BE2C (cell line): ENCODE measurements around the gene AHNAK.

ENCODE experiments used
- DNase-seq: peaks from one replicate; pipeline ENCODE4 v3.0.0-alpha.2; 2020
- H3K27me3 ChIP-seq: fragments of 250-450 bp; sonication (Bioruptor Pico); 2 replicates; pipeline ENCODE4 v1.5.1; 2020; ENCODE audit warnings: mild to moderate bottlenecking
- H3K36me3 ChIP-seq: fragments of 250-450 bp; sonication (Bioruptor Pico); 2 replicates; pipeline ENCODE4 v1.5.1; 2020; ENCODE audit warnings: mild to moderate bottlenecking
- H3K4me1 ChIP-seq: fragments of 250-450 bp; sonication (Bioruptor Pico); 2 replicates; pipeline ENCODE4 v1.5.1; 2020
- H3K4me3 ChIP-seq: 2 replicates; pipeline ENCODE4 v1.5.1; 2011; ENCODE audit warnings: low read depth, low read length
- H3K9me3 ChIP-seq: fragments of 250-450 bp; sonication (Bioruptor Pico); 2 replicates; pipeline ENCODE4 v1.5.1; 2020
- TF ChIP-seq, protein P1 (sequence below): IDR thresholded peaks from 2 replicates; pipeline ENCODE4 v1.5.1; 2012; ENCODE audit warnings: mild to moderate bottlenecking, low read depth, low read length

The AHNAK gene

DNA sequence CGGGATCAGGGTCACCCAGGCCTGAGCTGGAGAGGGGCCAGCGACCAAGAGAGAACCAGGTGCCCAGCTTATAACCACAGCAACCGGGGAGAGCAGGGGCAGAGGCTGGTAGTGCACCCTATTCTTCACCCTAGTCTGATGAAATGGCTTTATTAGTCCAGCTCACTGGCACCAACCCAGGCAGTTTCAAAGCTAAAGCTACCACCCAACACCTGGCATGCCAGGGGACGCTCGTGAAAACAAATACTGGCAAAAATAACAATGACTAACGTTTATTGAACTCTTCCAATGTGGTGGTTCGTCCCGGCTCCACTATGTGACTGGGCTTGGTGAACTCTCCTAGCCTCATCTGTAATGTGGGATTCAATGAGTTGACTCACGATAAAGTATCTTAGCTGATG, 97.2 kb downstream of the AHNAK start:
- DNase-seq: no peak
- H3K4me3 ChIP-seq: no peak overlapping the region

DNA sequence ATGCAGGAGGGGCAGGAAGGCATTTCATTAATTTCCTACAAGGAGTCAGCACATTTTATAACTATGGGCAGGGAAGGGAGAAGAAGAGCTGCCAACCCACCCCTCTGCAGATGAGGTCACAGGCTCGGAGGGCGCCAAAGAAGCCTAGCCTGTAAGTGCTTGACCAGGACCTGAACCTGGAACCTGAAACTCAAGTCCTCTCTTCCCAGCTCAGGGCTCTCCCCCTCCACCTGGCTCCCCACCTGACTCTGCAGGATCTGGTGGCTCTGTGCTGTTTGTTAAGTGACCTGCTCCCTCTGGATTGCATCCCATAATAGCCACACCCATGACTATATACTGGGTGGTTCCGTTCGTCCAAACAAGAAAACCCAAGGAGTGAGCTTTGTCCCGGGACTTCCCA, 100.5 kb downstream of the AHNAK start:
- H3K4me3 ChIP-seq: no peak overlapping the region
- no peaks in the 10 kb centered on the region for H3K4me1 ChIP-seq
- TF ChIP-seq, protein P1, sequence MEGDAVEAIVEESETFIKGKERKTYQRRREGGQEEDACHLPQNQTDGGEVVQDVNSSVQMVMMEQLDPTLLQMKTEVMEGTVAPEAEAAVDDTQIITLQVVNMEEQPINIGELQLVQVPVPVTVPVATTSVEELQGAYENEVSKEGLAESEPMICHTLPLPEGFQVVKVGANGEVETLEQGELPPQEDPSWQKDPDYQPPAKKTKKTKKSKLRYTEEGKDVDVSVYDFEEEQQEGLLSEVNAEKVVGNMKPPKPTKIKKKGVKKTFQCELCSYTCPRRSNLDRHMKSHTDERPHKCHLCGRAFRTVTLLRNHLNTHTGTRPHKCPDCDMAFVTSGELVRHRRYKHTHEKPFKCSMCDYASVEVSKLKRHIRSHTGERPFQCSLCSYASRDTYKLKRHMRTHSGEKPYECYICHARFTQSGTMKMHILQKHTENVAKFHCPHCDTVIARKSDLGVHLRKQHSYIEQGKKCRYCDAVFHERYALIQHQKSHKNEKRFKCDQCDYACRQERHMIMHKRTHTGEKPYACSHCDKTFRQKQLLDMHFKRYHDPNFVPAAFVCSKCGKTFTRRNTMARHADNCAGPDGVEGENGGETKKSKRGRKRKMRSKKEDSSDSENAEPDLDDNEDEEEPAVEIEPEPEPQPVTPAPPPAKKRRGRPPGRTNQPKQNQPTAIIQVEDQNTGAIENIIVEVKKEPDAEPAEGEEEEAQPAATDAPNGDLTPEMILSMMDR: no peak
- no peaks in the 10 kb centered on the region for H3K36me3 ChIP-seq
- no peaks in the 10 kb centered on the region for H3K9me3 ChIP-seq
- DNase-seq: no peak
- no peaks in the 10 kb centered on the region for H3K27me3 ChIP-seq

More for the DNA sequence above, 97.2 kb downstream of the AHNAK start:
- no peaks in the 10 kb centered on the region for H3K27me3 ChIP-seq
- H3K4me1 ChIP-seq: no peaks in the 10 kb centered on the region
- no peaks in the 10 kb centered on the region for H3K36me3 ChIP-seq
- no peaks in the 10 kb centered on the region for H3K9me3 ChIP-seq
- TF ChIP-seq, protein P1: no peak

DNA sequence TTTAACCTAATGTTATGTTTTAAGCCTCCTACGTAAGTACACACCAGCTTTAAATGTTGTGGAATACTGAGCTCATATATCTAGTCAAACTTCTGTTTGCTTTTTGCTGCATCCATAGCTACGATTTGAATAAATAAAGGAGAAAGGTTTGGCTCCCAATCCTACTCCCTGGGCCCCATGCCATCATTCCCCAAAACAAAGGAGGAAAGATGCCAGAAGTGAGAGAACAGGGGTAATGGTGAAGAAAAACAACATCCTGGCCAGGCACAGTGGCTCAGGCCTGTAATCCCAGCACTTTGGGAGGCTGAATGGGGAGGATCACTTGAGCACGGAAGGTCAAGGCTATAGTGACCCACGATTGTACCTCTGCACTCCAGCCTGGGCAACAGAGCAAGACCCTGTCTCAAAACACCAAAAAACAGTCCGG, 101.3 kb downstream of the AHNAK start:
- Histone ChIP-seq H3K27me3 (no peaks in the 10 kb centered on the region), H3K4me1 (no peaks in the 10 kb centered on the region), H3K4me3 (no peak overlapping the region), H3K9me3 (no peaks in the 10 kb centered on the region), H3K36me3 (no peaks in the 10 kb centered on the region)
- TF ChIP-seq, protein P1: no peak
- no peak for DNase-seq

DNA sequence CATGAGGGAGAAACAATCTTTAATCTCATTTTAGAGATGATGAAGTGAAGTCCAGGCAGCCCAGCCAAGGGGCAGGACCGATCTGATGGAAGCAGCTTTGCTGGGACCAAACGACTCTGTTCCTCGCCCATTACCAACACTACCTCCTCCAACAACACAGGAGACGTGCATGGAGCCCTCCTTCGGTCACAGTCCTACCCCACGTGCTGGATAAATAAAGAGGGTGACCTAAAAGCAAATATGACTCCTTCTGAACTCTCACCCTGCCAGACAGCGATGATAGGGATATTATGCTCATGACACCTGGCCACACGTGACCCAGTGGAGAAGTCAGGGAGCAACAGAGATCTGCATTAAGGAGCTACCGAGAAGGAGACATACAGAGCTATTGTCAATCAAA, 101.8 kb downstream of the AHNAK start:
- H3K36me3 ChIP-seq: no peaks in the 10 kb centered on the region
- DNase-seq: no peak
- TF ChIP-seq, protein P1: no peak
- peak overlapping the region; percentile 52 for H3K4me3 ChIP-seq
- no peaks in the 10 kb centered on the region for H3K27me3 ChIP-seq
- H3K9me3 ChIP-seq: no peaks in the 10 kb centered on the region
- H3K4me1 ChIP-seq: no peaks in the 10 kb centered on the region

DNA sequence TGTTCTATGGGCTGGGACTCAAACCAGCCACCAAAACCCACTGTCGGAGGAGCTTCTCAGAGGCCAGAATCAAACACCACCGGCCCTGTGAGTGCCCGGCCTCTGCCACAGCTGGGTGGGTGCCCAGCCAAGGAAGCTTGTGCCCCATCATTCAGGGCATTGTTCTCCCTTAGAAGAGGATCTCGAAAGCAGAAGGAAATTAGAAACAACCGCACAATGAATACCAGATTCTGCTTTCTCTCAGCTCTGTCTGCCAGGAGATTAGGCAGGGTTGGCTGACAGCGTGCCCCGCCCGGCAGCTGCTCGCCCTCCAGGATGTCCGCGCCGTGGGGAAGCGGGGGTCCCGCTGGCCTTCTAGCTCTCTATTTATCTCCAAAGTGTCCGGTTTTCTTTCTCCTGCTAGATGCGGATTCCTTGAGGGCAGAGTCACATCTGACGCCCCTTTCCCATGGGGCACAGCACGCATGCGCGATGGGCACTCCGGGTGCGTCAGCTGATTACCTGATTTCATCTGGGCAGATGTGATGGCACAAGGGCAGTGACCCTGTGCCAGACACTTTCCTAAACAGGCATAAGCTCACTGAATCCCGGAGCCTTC, 102.3 kb downstream of the AHNAK start:
- H3K27me3 ChIP-seq: no peaks in the 10 kb centered on the region
- TF ChIP-seq, protein P1: no peak
- H3K4me3 ChIP-seq: peak overlapping the region; percentile 52
- H3K36me3 ChIP-seq: no peaks in the 10 kb centered on the region
- no peaks in the 10 kb centered on the region for H3K4me1 ChIP-seq
- peak; percentile 62 for DNase-seq
- no peaks in the 10 kb centered on the region for H3K9me3 ChIP-seq

DNA sequence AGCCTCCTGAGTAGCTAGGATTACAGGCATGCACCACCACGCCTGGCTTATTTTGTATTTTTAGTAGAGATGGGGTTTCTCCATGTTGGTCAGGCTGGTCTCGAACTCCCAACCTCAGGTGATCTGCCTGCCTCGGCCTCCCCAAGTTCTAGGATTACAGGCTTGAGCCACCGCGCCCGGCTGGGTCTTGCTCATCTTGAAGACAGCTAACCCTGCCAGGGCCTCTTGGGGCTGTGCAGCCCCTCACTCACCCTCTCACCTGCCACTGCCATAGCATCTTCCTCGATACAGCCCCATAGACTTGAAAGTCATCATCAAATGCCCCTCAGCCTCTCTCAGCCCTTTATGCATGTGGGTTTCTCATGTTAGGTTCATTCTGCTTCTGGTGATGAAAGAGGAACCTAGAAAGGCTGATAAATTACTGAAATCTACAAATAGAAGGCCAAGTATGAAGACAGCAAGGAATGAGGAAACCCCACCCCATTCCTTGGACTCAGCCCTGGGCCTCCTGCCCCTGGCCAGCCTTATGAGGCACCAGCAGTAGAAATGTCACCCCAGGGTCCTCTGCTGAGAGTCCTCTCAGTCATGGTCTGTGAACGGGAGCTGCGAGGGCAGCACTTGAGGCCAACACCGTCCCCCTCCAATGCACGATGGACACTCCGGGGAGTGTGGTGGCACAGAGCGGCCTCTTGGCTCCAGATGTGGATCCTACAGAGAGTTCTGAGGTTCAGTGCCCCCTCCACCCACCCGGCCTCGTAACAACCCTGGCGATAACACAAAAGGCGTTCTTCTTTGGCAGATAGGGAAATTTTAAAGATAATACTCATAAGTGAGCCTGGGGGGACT, 103.0 kb downstream of the AHNAK start:
- Histone ChIP-seq H3K36me3 (no peaks in the 10 kb centered on the region), H3K4me1 (no peaks in the 10 kb centered on the region), H3K4me3 (peak overlapping the region; percentile 52), H3K9me3 (no peaks in the 10 kb centered on the region), H3K27me3 (no peaks in the 10 kb centered on the region)
- TF ChIP-seq, protein P1: no peak
- no peak for DNase-seq
